DMS153 treated with DMSO at 0.1 percent for 48 hours (cell line): ENCODE results near the gene XRCC3.
"Not testable (repeated sequence)": the region's sequence is repeated elsewhere in the genome, so short reads cannot be mapped to it uniquely, and the experiment has no call there.

Experiments
- DNase-seq: peaks from one replicate; lab custom pipeline; 2025; ENCODE audit not compliant: unreplicated experiment; lab: John Stamatoyannopoulos, UW

The XRCC3 gene

DNA sequence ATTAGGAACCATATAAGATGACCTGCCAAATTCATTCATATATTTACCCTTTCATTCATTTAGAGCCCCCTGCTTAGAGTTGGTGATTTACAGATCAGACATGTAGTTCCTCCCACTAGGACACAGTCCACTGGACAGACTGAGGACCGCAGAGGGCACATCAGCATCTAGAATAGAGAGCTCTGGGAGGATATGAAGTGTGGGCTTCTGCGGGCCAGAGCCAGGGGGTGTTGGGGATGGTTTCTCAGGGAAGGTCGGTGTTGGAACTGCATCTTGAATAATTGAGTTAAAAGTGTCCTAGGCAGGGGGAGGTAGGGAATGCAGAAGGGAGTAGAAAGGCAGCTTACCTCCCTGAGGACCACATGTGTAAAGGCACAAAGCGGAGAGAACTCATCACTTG is 43.3 kb downstream of the XRCC3 start:
- DNase-seq = no peak

DNA sequence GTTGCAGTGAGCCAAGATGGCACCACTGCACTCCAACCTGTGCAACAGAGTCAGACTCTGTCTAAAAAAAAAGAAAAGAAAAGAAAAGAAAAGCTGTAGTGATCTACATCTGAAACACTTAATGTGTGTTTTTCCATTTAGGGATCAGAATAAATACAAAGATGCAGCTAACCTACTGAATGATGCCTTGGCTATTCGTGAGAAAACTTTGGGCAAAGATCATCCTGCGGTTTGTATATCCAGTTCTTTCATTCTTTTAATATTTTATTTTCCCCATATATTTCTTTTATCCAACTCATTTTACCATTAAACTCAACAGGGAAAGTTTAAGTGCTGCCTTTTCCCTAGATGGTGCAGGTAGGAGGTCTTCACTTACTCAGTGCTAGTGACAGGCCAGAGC is 45.9 kb downstream of the XRCC3 start:
- no peak for DNase-seq

DNA sequence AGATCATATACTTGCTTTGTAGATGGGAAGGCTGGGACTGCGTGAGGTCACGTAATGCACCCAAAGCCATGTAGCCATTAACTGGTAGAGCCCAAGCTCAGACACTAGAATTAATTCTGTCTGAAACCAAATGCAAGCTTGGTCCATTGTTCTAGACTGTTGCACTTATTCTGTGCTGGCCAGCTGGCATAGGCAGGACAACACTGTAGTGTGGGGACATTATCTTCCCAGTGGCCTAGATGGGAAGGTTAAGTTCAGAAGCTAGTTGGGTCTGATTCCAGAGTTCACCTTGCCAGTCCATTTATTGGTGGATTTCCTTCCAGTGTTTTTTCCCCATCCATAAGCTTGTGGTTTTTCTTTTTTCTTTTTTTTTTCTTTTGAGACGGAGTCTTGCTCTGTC is 47.1 kb downstream of the XRCC3 start:
- no peak for DNase-seq

GRCh38 chr14:103667671-103668070 is 47.6 kb downstream of the XRCC3 start:
- no peak for DNase-seq

- no peak for DNase-seq
Observed at GRCh38 chr14:103663506-103663905, 51.7 kb downstream of the XRCC3 start.

- DNase-seq = no peak
Observed at GRCh38 chr14:103662591-103662990, 52.7 kb downstream of the XRCC3 start.

DNA sequence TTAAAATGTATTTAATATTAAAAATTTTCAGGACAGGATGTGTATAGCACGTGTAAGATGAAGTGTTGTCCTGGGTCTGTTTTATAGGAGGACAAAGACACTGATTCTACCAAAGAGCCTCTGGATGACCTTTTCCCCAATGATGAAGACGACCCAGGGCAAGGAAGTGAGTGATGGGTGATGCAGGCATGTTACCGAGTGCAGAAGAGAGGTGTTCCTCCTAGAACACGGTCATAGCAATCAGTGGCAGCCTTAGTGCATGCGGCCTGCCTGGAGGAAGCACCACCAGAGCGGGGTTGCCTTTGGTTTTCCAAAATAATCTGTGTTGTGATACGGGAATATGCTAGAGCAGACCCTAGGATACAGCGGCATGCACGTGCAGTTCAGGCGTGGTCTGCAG is 53.2 kb downstream of the XRCC3 start:
- no peak for DNase-seq

DNA sequence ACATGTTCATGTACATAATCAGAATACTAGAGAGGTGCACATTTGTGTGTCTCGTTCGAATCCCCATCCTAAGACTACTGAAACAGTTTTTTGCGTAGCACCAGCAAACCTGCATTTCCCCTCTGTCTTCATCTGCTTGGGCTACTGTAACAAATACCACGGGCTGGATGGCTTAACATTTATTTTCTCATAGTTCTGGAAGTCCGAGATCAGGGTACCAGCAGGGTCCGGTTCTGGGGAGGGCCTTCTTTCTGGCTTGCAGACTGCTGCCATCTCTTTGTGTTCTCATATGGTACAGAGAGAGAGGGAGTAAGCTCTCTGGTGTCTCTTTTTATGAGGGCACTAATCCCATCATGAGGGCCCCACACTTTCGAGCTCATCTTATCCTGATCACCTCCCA is 55.6 kb downstream of the XRCC3 start:
- no peak for DNase-seq

DNA sequence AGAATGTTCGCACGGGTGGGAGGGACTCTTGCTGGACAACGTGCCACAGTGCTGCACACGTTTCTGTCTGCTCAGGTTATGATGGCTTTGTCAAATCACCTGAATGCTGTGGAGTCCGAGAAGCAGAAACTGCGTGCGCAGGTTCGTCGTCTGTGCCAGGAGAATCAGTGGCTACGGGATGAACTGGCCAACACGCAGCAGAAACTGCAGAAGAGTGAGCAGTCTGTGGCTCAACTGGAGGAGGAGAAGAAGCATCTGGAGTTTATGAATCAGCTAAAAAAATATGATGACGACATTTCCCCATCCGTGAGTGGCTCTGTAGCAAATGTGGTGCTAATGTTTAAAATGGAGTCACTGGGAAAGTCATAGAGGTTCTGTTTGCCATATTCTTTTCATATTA is 57.8 kb downstream of the XRCC3 start:
- DNase-seq = no peak

- DNase-seq = no peak
Observed at GRCh38 chr14:103656756-103657133, 58.5 kb downstream of the XRCC3 start.

GRCh38 chr14:103656031-103656755 is 59.1 kb downstream of the XRCC3 start:
- no peak for DNase-seq

DNA sequence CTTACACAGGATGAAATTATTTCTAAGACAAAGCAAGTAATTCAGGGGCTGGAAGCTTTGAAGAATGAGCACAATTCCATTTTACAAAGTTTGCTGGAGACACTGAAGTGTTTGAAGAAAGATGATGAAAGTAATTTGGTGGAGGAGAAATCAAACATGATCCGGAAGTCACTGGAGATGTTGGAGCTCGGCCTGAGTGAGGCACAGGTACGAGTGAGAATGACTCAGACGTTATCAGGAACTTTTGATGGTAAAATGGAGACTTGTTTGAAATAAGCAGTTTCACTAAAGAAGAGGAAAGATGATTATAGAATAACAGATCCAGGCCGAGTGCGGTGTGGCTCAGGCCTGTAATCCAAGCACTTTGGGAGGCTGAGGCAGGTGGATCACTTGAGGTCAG is 60.6 kb downstream of the XRCC3 start:
- DNase-seq = no peak

DNA sequence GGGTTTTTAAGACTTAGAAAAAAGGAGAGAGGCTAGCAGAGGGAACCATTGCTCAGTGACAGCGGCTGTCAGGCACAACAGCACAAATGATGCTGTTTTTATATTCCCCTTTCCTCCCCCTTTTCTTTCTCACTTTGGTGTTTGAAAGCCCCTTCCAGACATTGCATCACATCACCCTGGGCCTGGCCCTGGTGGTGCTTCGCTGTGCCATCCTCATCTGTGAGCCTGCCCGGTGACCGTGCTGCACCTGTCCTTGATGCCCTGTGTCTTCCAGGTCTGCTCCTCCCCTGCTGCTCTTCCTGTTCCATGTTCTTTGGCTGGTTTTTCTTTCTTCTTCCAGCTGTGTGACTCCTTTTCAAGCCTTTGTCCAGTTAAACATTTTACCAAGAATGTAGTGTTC is 61.4 kb downstream of the XRCC3 start:
- DNase-seq = no peak

DNA sequence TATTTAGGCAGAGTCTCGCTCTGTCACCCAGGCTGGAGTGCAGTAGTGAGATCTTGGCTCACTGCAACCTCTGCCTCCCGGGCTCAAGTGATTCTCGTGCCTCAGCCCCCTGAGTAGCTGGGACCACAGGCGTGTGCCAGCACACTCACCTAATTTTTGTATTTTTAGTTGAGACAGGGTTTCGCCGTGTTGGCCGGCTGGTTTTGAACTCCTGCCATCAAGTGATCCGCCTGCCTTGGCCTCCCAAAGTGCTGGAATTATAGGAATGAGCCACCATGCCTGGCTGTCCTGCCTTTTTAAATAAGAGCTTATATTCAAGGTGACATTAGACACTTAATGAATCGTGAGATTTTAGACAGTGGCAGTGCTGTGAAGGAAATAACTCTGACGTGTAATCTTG is 61.9 kb downstream of the XRCC3 start:
- DNase-seq = not testable (repeated sequence)

GRCh38 chr14:103652806-103653205 is 62.4 kb downstream of the XRCC3 start:
- DNase-seq = no peak

GRCh38 chr14:103651585-103651984 is 63.7 kb downstream of the XRCC3 start:
- DNase-seq = no peak

DNA sequence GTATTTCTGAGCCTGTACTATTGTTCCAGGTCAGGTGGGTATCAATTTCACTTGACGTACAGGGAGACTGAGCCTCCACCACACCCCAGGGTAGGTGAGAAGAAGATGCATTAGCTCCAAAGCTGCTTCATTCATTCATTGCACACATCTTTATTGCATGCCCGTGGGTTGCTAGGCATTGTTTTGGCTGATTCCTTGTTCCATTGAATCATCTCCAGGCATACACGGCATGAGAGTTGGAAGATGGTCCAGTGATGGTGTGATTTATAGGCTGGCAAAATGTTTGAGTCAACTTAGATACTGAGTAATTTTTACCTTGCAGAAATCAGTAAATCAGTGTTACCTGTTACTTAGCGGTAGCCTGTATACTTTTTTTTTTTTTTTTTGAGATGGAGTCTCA is 65.0 kb downstream of the XRCC3 start:
- no peak for DNase-seq

- DNase-seq = no peak
Observed at GRCh38 chr14:103649001-103649400, 66.2 kb downstream of the XRCC3 start.
